Tibial artery (tissue), 4 donors: ENCODE data around the gene BACH2.

Experiments
- DNase-seq, 2 donors: peaks; one replicate each; pipeline ENCODE4 v3.0.0-alpha.2; 2019
- H3K27ac ChIP-seq, 2 donors: fragments of 200-600 bp; sonication (generic) in 1 of 2; 1 replicate in 1 of 2; 2 replicates in 1 of 2; pipeline ENCODE4 v1.5.1; 2018 to 2019; ENCODE audit warnings: mild to moderate bottlenecking in 1 of 2
- H3K27me3 ChIP-seq, 2 donors: fragments of 200-600 bp; sonication (generic) in 1 of 2; one replicate each; pipeline versions ENCODE4 v1.5.1 to v1.6.0; 2016 to 2019
- H3K36me3 ChIP-seq, 3 donors: fragments of 200-600 bp; sonication (generic) in 2 of 3; one replicate each; pipeline ENCODE4 v1.5.1; 2016 to 2019; ENCODE audit warnings: mild to moderate bottlenecking in 2 of 3
- H3K4me1 ChIP-seq, 4 donors: fragments of 200-600 bp; sonication (generic) in 2 of 4; 1 replicate in 3 of 4; 2 replicates in 1 of 4; pipeline ENCODE4 v1.5.1; 2016 to 2019
- H3K4me3 ChIP-seq, 2 donors: fragments of 200-600 bp; sonication (generic) in 1 of 2; 1 replicate in 1 of 2; 2 replicates in 1 of 2; pipeline ENCODE4 v1.5.1; 2018 to 2019; ENCODE audit warnings: mild to moderate bottlenecking in 2 of 2
- H3K9me3 ChIP-seq, 3 donors: fragments of 200-600 bp; sonication (generic) in 1 of 3; one replicate each; pipeline ENCODE4 v1.5.1; 2016 to 2019
- CTCF ChIP-seq, 2 experiments: fragments of 200-600 bp in 1 of 2; fragments of 450-650 bp in 1 of 2; IDR thresholded peaks; one replicate each; pipeline ENCODE4 v1.5.1; 2017 to 2019; ENCODE audit warnings: antibody characterized with exemption in 2 of 2, mild to moderate bottlenecking in 1 of 2, moderate library complexity in 1 of 2
- intact Hi-C: fragments of 100-400 bp; cut with DNase I; formaldehyde crosslinking; loops from one replicate; pipeline ENCODE4 v1.15.0; 2023; ENCODE audit warnings: low total_unique reads

Gene BACH2

DNA sequence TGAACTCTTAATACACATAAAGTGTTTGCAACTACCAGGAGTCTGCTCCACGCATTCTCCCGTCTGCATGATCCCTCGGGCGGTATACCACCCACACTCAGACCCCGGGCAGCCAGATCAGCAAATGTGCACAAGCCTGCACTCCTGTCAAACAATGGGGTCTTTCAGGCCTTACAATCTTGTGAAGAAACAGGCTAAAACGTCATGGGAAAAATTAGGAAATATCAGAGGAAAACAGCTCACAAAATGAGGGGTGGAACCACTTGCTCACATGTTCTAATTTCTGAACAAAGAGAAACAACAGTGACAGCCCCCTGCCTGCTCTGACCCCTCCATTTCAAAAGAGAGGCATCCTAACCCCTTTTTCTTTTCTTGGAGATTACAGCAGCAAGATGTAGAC lies 69.4 kb downstream of the BACH2 start:
- peaks cover 0 to 5% (median 0%) of the 10 kb centered on the region in 3 donors for H3K9me3 ChIP-seq
- intact Hi-C loops = loop anchor here (10.0 kb wide), 1 partner anchor 68 kb away; the partner anchor contains the start of gene BACH2
- DNase-seq = no peak
- no peaks in the 10 kb centered on the region for H3K27me3 ChIP-seq
- H3K4me3 ChIP-seq = no peak overlapping the region
- no peak overlapping the region for H3K27ac ChIP-seq
- H3K4me1 ChIP-seq = no peaks in the 10 kb centered on the region
- H3K36me3 ChIP-seq = no peaks in the 10 kb centered on the region
- TF ChIP-seq CTCF (IDR thresholded peaks at IDR 0.05) = no peak

DNA sequence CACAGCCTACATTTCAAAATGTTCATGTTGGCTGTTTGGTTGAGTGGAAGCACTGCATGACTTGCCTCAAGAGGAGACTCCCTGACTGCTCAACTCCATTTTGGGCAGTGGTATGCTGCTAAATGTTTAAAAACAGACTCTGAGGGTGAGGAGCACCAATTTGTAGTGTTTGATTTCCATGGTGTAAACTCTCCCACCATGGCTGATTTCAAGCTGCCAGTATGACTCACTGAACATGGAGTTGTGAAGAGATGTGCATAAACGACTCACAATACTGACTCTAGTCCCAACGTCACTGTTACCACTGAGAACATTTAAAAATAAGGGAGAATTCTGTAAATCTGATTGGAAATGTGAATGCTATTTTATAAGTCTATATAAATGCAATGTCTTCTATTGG lies 70.4 kb downstream of the BACH2 start:
- TF ChIP-seq CTCF (IDR thresholded peaks at IDR 0.05) = no peak
- H3K27me3 ChIP-seq = no peaks in the 10 kb centered on the region
- H3K9me3 ChIP-seq = peaks cover 0 to 5% (median 0%) of the 10 kb centered on the region in 3 donors
- intact Hi-C loops = loop anchor here (10.0 kb wide), 1 partner anchor 69 kb away; the partner anchor contains the start of gene BACH2
- no peak for DNase-seq
- H3K4me3 ChIP-seq = no peak overlapping the region
- no peak overlapping the region for H3K27ac ChIP-seq
- H3K36me3 ChIP-seq = no peaks in the 10 kb centered on the region
- no peaks in the 10 kb centered on the region for H3K4me1 ChIP-seq

DNA sequence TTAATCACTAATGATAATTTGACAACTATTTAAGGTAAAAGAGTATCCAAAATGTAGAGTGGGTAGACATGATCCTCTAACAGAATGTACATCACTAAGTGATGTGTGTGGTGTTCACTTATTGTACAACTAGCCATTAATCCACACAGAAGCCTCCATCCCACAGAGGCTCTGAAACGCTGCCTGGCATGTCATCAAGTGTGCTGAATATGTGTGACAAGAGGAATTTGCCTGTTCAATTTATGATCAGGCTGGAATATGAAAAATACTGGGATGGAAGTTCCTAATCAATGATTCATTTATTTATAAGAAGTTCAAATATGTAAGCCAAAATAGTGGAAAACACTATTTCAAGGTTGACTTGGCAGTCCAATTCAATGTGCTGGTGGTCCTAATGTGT lies 72.4 kb downstream of the BACH2 start:
- Histone ChIP-seq H3K27ac (no peak overlapping the region), H3K27me3 (no peaks in the 10 kb centered on the region), H3K4me1 (peaks cover 0 to 4% (median 3%) of the 10 kb centered on the region in 4 donors), H3K4me3 (no peak overlapping the region), H3K36me3 (no peaks in the 10 kb centered on the region), H3K9me3 (peaks cover 0 to 5% (median 0%) of the 10 kb centered on the region in 3 donors)
- DNase-seq = no peak
- no peak for TF ChIP-seq CTCF (IDR thresholded peaks at IDR 0.05)
- intact Hi-C loops = loop anchor here (10.0 kb wide), 1 partner anchor 71 kb away; the partner anchor contains the start of gene BACH2

DNA sequence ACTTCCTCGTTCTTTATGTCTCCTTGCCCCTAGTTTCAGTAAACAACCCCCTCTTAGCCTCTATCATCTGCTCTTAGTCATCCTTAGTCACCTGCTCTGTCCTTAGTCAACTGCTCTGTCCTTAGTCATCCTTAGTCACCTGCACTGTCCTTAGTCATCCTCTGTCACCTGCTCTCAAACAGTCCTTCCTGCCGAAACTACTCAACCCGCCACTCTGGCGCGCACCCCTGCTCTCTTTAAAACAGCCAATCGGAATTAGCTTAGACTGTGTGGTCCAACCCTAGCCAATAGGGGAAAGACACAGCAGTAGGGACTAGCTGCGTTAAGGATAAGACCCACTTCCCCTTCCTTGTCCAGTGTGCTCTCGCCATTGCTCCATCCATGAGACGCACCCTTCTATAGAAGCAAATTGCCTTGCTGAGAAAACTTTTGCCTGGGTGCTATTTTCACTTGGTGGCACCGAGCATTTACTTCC lies 73.9 kb downstream of the BACH2 start:
- no peak for DNase-seq
- peaks cover 0 to 5% (median 0%) of the 10 kb centered on the region in 3 donors for H3K9me3 ChIP-seq
- no peaks in the 10 kb centered on the region for H3K36me3 ChIP-seq
- no peak overlapping the region for H3K27ac ChIP-seq
- H3K4me1 ChIP-seq = peaks cover 0 to 17% (median 11%) of the 10 kb centered on the region in 4 donors
- intact Hi-C loops = loop anchor here (10.0 kb wide), 1 partner anchor 72 kb away; the partner anchor contains the start of gene BACH2
- no peaks in the 10 kb centered on the region for H3K27me3 ChIP-seq
- H3K4me3 ChIP-seq = no peak overlapping the region
- TF ChIP-seq CTCF (IDR thresholded peaks at IDR 0.05) = no peak

- TF ChIP-seq CTCF (IDR thresholded peaks at IDR 0.05) = no peak
- no peaks in the 10 kb centered on the region for H3K27me3 ChIP-seq
- no peak for DNase-seq
- no peak overlapping the region for H3K27ac ChIP-seq
- H3K9me3 ChIP-seq = peaks cover 0 to 5% (median 0%) of the 10 kb centered on the region in 3 donors
- H3K36me3 ChIP-seq = no peaks in the 10 kb centered on the region
- H3K4me3 ChIP-seq = no peak overlapping the region
- intact Hi-C loops = loop anchor here (10.0 kb wide), 1 partner anchor 73 kb away; the partner anchor contains the start of gene BACH2
- peaks cover 0 to 25% (median 17%) of the 10 kb centered on the region in 4 donors for H3K4me1 ChIP-seq
Observed at GRCh38 chr6:90222008-90222407, 74.6 kb downstream of the BACH2 start.
